Lung (tissue), 12 donors: Measurements from ENCODE around the gene SPHK2. TPM values are rescaled to one million over a fixed set of nuclear protein-coding genes. Genes with fewer than 3 reads are reported as not detected.

Experiments used
- ATAC-seq: fragments of 200-7000 bp; cut with Tn5 transposase; one replicate; pipeline ENCODE4 v1.9.1; 2020; ENCODE audit warnings: moderate number of reproducible peaks; ENCODE audit not compliant: insufficient read depth, low FRiP score
- DNase-seq, 3 donors: peaks; one replicate each; pipeline ENCODE4 v3.0.0-alpha.2; 2013 to 2017
- H3K27ac ChIP-seq, 2 donors: one replicate each; pipeline ENCODE4 v1.5.1; 2013; ENCODE audit warnings: mild to moderate bottlenecking in 2 of 2, moderate library complexity in 2 of 2, control low read depth in 1 of 2, inconsistent platforms in 1 of 2, low read depth in 1 of 2, low read length in 1 of 2
- H3K27me3 ChIP-seq, 3 donors: one replicate each; pipeline ENCODE4 v1.5.1; 2013; ENCODE audit warnings: low read length in 2 of 3; ENCODE audit not compliant: control insufficient read depth in 3 of 3, insufficient read depth in 3 of 3
- H3K36me3 ChIP-seq, 4 donors: one replicate each; pipeline ENCODE4 v1.5.1; 2013; ENCODE audit warnings: low read length in 4 of 4, mild to moderate bottlenecking in 1 of 4, moderate library complexity in 1 of 4; ENCODE audit not compliant: control insufficient read depth in 4 of 4, insufficient read depth in 4 of 4
- H3K4me1 ChIP-seq, 5 donors: one replicate each; pipeline ENCODE4 v1.5.1; 2013; ENCODE audit warnings: low read length in 5 of 5, mild to moderate bottlenecking in 2 of 5, moderate library complexity in 1 of 5; ENCODE audit not compliant: control insufficient read depth in 5 of 5, insufficient read depth in 5 of 5
- H3K4me3 ChIP-seq: one replicate; pipeline ENCODE4 v1.5.1; 2013; ENCODE audit warnings: mild to moderate bottlenecking, control low read depth, moderate library complexity
- H3K9ac ChIP-seq, 2 donors: one replicate each; pipeline ENCODE4 v1.5.1; 2013; ENCODE audit warnings: low read length in 2 of 2, control low read depth in 1 of 2; ENCODE audit not compliant: insufficient read depth in 1 of 2
- H3K9me3 ChIP-seq, 4 donors: one replicate each; pipeline ENCODE4 v1.5.1; 2013; ENCODE audit warnings: low read length in 3 of 4, mild to moderate bottlenecking in 1 of 4, moderate library complexity in 1 of 4; ENCODE audit not compliant: control insufficient read depth in 4 of 4, insufficient read depth in 3 of 4
- CTCF ChIP-seq: IDR thresholded peaks from 2 replicates; pipeline ENCODE4 v1.5.1; 2012; ENCODE audit warnings: mild to moderate bottlenecking; ENCODE audit errors: control extremely low read depth, extremely low read depth
- WGBS, 2 donors: extraction: QIAGEN DNeasy Blood & Tissue Kit; methylation state at CpG; one replicate each; pipeline ENCODE4 v1.1.7; 2013; 5-methylcytosine and 5-hydroxymethylcytosine counted together
- polyA plus RNA-seq, 2 donors: library from polyadenylated mRNA; stranded (reverse); fragments of 200-250 nt; gene quantifications; one replicate each; pipeline ENCODE4 v1.2.1, GENCODE V29; 2013
- total RNA-seq, 2 donors: library from RNA; depleted of rRNA in 1 of 2; stranded (reverse); fragments of >200 nt in 1 of 2; gene quantifications; one replicate each; pipeline ENCODE4 v1.2.1, GENCODE V29; 2014 to 2021
- donor health status: control.
- donor health status: control.
- donor health status: Bipolar disorder and iron deficiency.
- donor health status: healthy.
- donor health status: DM: yes; HTN: yes; CAD: no.

Gene SPHK2
- total and polyA plus RNA-seq, 4 donors = 10.3 to 35.3 (median 19.0) TPM

- H3K9me3 ChIP-seq = no peaks in the 10 kb centered on the region
- H3K4me3 ChIP-seq = no peak overlapping the region
- no peaks in the 10 kb centered on the region for H3K27me3 ChIP-seq
- H3K27ac ChIP-seq = peak overlapping the region in 1 of 2 donors; percentile 78
- H3K4me1 ChIP-seq = peaks cover 0 to 33% (median 20%) of the 10 kb centered on the region in 5 donors
- TF ChIP-seq CTCF = no peak
- H3K36me3 ChIP-seq = peaks cover 13 to 31% (median 22%) of the 10 kb centered on the region in 4 donors
- no peak for DNase-seq
- WGBS, 2 donors = 79 to 83% methylated on average over 38 to 39 of the region's 39 CpGs
- no peak overlapping the region for H3K9ac ChIP-seq
- ATAC-seq = no peak
Observed at GRCh38 chr19:48613024-48613851, 6.1 kb upstream of the SPHK2 start.

- no peak overlapping the region for H3K9ac ChIP-seq
- WGBS, 2 donors = 68 to 84% methylated on average over 13 of the region's 13 CpGs
- ATAC-seq (no peak), DNase-seq (no peak)
- no peak for TF ChIP-seq CTCF
- H3K4me3 ChIP-seq = no peak overlapping the region
- peaks cover 0 to 35% (median 20%) of the 10 kb centered on the region in 5 donors for H3K4me1 ChIP-seq
- H3K27me3 ChIP-seq = no peaks in the 10 kb centered on the region
- no peaks in the 10 kb centered on the region for H3K9me3 ChIP-seq
- peaks cover 13 to 38% (median 22%) of the 10 kb centered on the region in 4 donors for H3K36me3 ChIP-seq
- peak overlapping the region in 1 of 2 donors; percentile 78 for H3K27ac ChIP-seq
Observed at GRCh38 chr19:48613852-48614435, 5.4 kb upstream of the SPHK2 start.

GRCh38 chr19:48614436-48615230 lies 4.7 kb upstream of the SPHK2 start, which contains the start of gene FAM83E:
Gene FAM83E (minus strand): TSS chr19:48615076. CDS start chr19:48613372, 1,704 bp downstream.
- Histone ChIP-seq H3K27ac (peak within 1 kb of the TSS in 1 of 2 donors; percentile 78), H3K4me3 (peak within 1 kb of the TSS; percentile 14), H3K4me1 (peaks cover 0 to 38% (median 20%) of the 10 kb centered on the region in 5 donors), H3K9ac (no peak within 1 kb of the TSS), H3K36me3 (peaks cover 13 to 38% (median 22%) of the 10 kb centered on the region in 4 donors), H3K27me3 (no peaks in the 10 kb centered on the region), H3K9me3 (no peaks in the 10 kb centered on the region)
- no peak for TF ChIP-seq CTCF
- 52 to 68% methylated on average over 29 to 31 of the region's 31 CpGs for WGBS, 2 donors
- ATAC-seq = peak; percentile 10
- DNase-seq = peak; percentile 39 to 57 (median 40)
